C4-2B (cell line): ENCODE results near the gene NUMBL.

Experiments
- CTCF ChIP-seq: fragments of 450-650 bp; conservative IDR thresholded peaks from 2 replicates; pipeline ENCODE4 v1.5.1; 2017; ENCODE audit warnings: mild to moderate bottlenecking
- ZFX ChIP-seq: fragments of 450-650 bp; IDR thresholded peaks from 2 replicates; pipeline ENCODE4 v1.6.1; 2017

- TF ChIP-seq CTCF (no peak), ZFX (no peak)
These were observed 34.4 kb upstream of the NUMBL start for GRCh38 chr19:40724855-40725254.
